Keratinocyte (primary cell): ENCODE measurements around the gene AOPEP. TPM values are rescaled to one million over a fixed set of nuclear protein-coding genes. Genes with fewer than 3 reads are reported as not detected.

Experiments
- DNase-seq: peaks from one replicate; pipeline ENCODE4 v3.0.0-alpha.2; 2011; ENCODE audit warnings: low read depth, missing footprints, low spot score
- FAIRE-seq: peaks from 2 replicates; lab custom pipeline; 2011; peaks lifted over from hg19 to GRCh38; lab: Jason Lieb, UNC
- H2AFZ ChIP-seq: 2 replicates; pipeline ENCODE4 v1.6.0; 2012; ENCODE audit warnings: low read length, control low read depth, inconsistent platforms; ENCODE audit not compliant: control insufficient read depth
- H3K27ac ChIP-seq: 2 replicates; pipeline ENCODE4 v1.5.1; 2011; ENCODE audit warnings: low read length; ENCODE audit not compliant: control insufficient read depth, insufficient read depth
- H3K27me3 ChIP-seq: 3 replicates; pipeline ENCODE4 v1.6.0; 2011; ENCODE audit warnings: low read length; ENCODE audit not compliant: control insufficient read depth, insufficient read depth; ENCODE audit errors: extremely low read depth
- H3K36me3 ChIP-seq, 2 experiments: 2 replicates in 1 of 2; 3 replicates in 1 of 2; pipeline ENCODE4 v1.5.1; 2011; ENCODE audit warnings: low read length in 2 of 2, mild to moderate bottlenecking in 1 of 2; ENCODE audit not compliant: control insufficient read depth in 2 of 2, insufficient read depth in 2 of 2; ENCODE audit errors: extremely low read depth in 1 of 2
- H3K4me1 ChIP-seq: 3 replicates; pipeline ENCODE4 v1.5.1; 2011; ENCODE audit warnings: low read length; ENCODE audit not compliant: control insufficient read depth, insufficient read depth; ENCODE audit errors: extremely low read depth
- H3K4me2 ChIP-seq: 3 replicates; pipeline ENCODE4 v1.6.0; 2011; ENCODE audit warnings: low read depth, low read length; ENCODE audit not compliant: control insufficient read depth, insufficient read depth; ENCODE audit errors: extremely low read depth
- H3K4me3 ChIP-seq, 3 experiments: fragments of 200-600 bp in 1 of 3; sonication (generic) in 1 of 3; 2 replicates in 2 of 3; 3 replicates in 1 of 3; pipeline ENCODE4 v1.5.1; 2011 to 2016; ENCODE audit warnings: low read length in 3 of 3, mild to moderate bottlenecking in 3 of 3, control low read depth in 2 of 3, inconsistent platforms in 1 of 3, low read depth in 1 of 3, mixed read lengths in 1 of 3, mixed run types in 1 of 3, moderate library complexity in 1 of 3; ENCODE audit not compliant: control insufficient read depth in 2 of 3, insufficient read depth in 2 of 3; ENCODE audit errors: extremely low read depth in 1 of 3
- H3K79me2 ChIP-seq: 2 replicates; pipeline ENCODE4 v1.6.0; 2012; ENCODE audit warnings: low read length; ENCODE audit not compliant: control insufficient read depth, insufficient read depth
- H3K9ac ChIP-seq: 3 replicates; pipeline ENCODE4 v1.6.0; 2011; ENCODE audit warnings: low read length; ENCODE audit not compliant: control insufficient read depth, insufficient read depth; ENCODE audit errors: extremely low read depth
- H3K9me1 ChIP-seq: 3 replicates; pipeline ENCODE4 v1.6.0; 2011; ENCODE audit warnings: low read length; ENCODE audit not compliant: control insufficient read depth, insufficient read depth; ENCODE audit errors: extremely low read depth
- H3K9me3 ChIP-seq: 2 replicates; pipeline ENCODE4 v1.5.1; 2012; ENCODE audit warnings: low read depth, low read length; ENCODE audit not compliant: control insufficient read depth
- H4K20me1 ChIP-seq: 3 replicates; pipeline ENCODE4 v1.6.0; 2011; ENCODE audit warnings: low read length; ENCODE audit not compliant: control insufficient read depth, insufficient read depth; ENCODE audit errors: extremely low read depth
- CTCF ChIP-seq, 3 experiments: IDR thresholded peaks in 1 of 3; conservative IDR thresholded peaks in 1 of 3; optimal IDR thresholded peaks in 1 of 3; 2 replicates in 2 of 3; 3 replicates in 1 of 3; pipeline versions ENCODE3 to v1.5.1; 2011; ENCODE audit warnings: low read length in 3 of 3, mild to moderate bottlenecking in 3 of 3, moderate library complexity in 2 of 3, control low read depth in 1 of 3, inconsistent platforms in 1 of 3; ENCODE audit not compliant: insufficient read depth in 2 of 3; ENCODE audit errors: extremely low read depth in 1 of 3
- EZH2 ChIP-seq: IDR thresholded peaks from one replicate; pipeline ENCODE4 v1.6.1; 2012; ENCODE audit warnings: inconsistent platforms, mild to moderate bottlenecking, low read length, moderate library complexity
- dilution Hi-C: fragments of 300-500 bp; cut with MboI; formaldehyde crosslinking; loops from one replicate; pipeline ENCODE4 v1.7.0; 2020; ENCODE audit warnings: low sequenced_read_pairs; ENCODE audit not compliant: extremely low pct_ligation_motif_present
- polyA plus RNA-seq, 5 experiments: library from polyadenylated mRNA; depleted of rRNA in 3 of 5; stranded (reverse) in 3 of 5; stranded (forward) in 1 of 5; unstranded in 1 of 5; fragments of >200 nt; gene quantifications; 1 replicate in 1 of 5; 2 replicates in 3 of 5; 3 replicates in 1 of 5; pipeline versions ENCODE4 v1.2.1 to v1.2.3, GENCODE V29; 2011 to 2012; ENCODE audit warnings: missing spikeins in 2 of 5, low read depth in 1 of 5, low replicate concordance in 1 of 5

Gene AOPEP
- polyA plus RNA-seq, 1 donor (not counting 4 experiments of a cell fraction or from before 2014, with no cell fraction given), result 27.0 TPM

- Histone ChIP-seq H3K27ac (peak overlapping the region; percentile 59), H3K9me1 (no peaks in the 10 kb centered on the region), H4K20me1 (no peaks in the 10 kb centered on the region), H3K27me3 (no peaks in the 10 kb centered on the region), H3K4me2 (peak overlapping the region; percentile 27), H3K9me3 (no peaks in the 10 kb centered on the region), H3K4me1 (peaks cover 26% of the 10 kb centered on the region), H2AFZ (peak overlapping the region; percentile 62), H3K4me3 (no peak overlapping the region), H3K9ac (peak overlapping the region; percentile 48), H3K79me2 (no peaks in the 10 kb centered on the region), H3K36me3 (no peaks in the 10 kb centered on the region)
- dilution Hi-C loops, result no loop called here
- FAIRE-seq (no peak), DNase-seq (no peak)
- no peak for TF ChIP-seq EZH2
- TF ChIP-seq CTCF (optimal IDR thresholded peaks at IDR 0.05 in 1 of 3, IDR thresholded peaks at IDR 0.05 in 1 of 3, conservative IDR thresholded peaks at IDR 0.05 in 1 of 3; ENCODE audit: extremely low read depth in 1 of 3, insufficient read depth in 2 of 3, low read length in 3 of 3), result no peak
Measured at GRCh38 chr9:94819161-94819687, 92.7 kb downstream of the AOPEP start.

GRCh38 chr9:94821098-94821887 is 94.8 kb downstream of the AOPEP start:
- Histone ChIP-seq H3K9me3 (no peaks in the 10 kb centered on the region), H3K36me3 (peaks cover 2 to 3% of the 10 kb centered on the region in 2 experiments), H3K79me2 (no peaks in the 10 kb centered on the region), H3K27ac (no peak overlapping the region), H3K27me3 (no peaks in the 10 kb centered on the region), H4K20me1 (no peaks in the 10 kb centered on the region), H3K4me3 (no peak overlapping the region), H3K9me1 (no peaks in the 10 kb centered on the region), H2AFZ (no peak overlapping the region), H3K4me2 (no peak overlapping the region), H3K4me1 (peaks cover 26% of the 10 kb centered on the region), H3K9ac (no peak overlapping the region)
- FAIRE-seq (no peak), DNase-seq (no peak)
- dilution Hi-C loops, result no loop called here
- no peak for TF ChIP-seq EZH2
- TF ChIP-seq CTCF (optimal IDR thresholded peaks at IDR 0.05 in 1 of 3, IDR thresholded peaks at IDR 0.05 in 1 of 3, conservative IDR thresholded peaks at IDR 0.05 in 1 of 3; ENCODE audit: extremely low read depth in 1 of 3, insufficient read depth in 2 of 3, low read length in 3 of 3), result no peak
